ENCODE results near the gene SIGMAR1.

The SIGMAR1 gene
- total RNA-seq, result 29.4 to 31.9 reads per million in 2 donors

DNA sequence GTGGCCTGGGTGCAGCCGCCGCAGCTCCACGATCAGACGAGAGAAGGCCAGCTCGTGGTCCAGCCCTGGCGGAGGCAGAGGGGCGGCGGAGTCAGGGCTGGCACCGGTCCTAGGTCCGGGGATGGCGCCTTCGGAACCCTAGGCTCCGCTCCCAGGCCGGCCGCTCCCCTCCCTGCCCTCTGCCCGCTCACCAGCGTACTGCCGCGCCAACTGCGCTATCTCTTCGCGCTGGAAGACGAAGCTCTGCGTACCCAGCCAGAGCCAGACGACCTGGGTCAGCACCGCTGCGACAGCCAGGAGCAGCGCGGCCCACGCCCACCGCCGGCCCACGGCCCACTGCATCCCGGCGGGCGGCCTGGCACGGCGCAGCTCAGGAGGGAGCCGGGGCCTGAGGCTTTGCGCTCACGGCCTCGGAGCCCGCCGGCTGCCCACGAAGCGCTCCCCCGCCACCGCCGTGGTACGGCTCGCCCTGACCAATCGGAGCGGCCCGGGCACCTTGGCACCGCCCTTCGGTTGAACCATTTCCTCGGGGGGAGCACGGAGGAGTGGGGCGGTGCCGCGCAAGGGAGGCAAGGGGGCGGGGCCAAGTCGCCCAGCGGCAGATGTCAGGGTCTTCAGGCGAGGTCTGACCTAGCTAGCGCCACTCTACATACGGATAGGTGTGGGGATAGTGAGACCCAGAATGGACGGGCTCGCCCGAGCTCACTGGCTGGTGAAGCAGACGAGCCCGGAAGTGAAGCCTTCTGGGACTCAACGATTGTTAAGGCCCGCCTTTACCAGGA is at the start of gene SIGMAR1:
Gene SIGMAR1 (minus strand): TSS at position 432 of the 782 bp plus-strand sequence. CDS start 90 bp downstream, at position 342.
- DNase-seq, result peak; percentile 84

DNA sequence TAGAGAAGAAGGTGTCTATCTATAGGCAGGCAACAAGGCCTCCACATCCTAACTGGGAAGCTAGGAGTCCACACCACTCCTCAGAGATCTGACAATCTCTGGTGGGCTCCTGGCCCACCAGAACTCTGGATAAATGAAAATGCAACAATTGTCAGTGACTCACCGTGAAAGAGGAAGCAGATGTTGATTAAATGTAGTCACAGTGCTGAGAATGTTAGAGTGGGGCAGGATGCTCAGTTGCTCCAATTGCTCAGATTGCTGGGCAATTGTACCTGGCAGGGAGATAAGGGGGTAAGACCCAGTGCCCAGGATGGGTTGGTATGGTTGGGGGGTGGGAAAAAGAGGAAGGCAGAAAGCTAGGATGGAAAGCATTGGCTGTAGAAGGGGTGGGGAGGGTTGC is 49.1 kb upstream of the SIGMAR1 start:
- no peak for DNase-seq

DNA sequence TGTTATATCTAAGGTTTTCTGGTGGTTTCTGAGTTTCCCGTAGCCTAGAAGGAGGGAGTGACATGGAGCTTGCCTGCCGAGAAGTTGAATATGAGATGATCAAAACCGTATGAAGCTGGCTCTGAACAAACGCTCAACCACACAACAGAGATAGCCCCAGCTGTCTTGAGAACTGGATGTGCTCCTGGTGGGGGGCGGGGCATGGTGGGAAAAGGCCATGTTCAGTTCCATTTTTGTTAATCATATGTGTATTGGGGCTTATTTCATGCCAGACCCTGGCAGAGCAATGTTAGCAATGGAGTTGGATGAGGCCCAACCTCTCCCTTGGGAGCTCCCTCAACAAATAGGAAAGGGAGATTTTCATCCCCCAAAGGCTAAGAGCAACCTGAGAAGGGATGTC is 48.6 kb upstream of the SIGMAR1 start:
- no peak for DNase-seq

DNA sequence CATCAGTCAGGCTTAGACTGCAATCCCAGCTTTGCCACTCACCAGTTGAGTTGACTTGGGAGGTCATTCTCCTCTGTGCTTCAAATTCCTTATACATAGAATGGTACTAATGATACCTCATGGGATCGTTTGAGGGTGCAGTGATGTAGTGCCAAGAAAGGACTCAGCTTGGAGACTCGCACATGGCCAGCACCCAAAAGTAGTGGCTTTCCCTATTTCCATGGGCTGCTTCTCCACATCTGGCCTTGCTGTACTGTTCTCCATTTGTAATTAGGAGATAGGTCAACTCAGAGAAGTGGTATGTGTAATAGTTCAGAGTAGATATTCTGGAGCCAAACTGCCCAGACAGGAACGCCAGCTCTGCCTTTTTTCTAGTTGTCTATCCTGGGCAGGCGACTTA is 48.0 kb upstream of the SIGMAR1 start:
- no peak for DNase-seq

DNA sequence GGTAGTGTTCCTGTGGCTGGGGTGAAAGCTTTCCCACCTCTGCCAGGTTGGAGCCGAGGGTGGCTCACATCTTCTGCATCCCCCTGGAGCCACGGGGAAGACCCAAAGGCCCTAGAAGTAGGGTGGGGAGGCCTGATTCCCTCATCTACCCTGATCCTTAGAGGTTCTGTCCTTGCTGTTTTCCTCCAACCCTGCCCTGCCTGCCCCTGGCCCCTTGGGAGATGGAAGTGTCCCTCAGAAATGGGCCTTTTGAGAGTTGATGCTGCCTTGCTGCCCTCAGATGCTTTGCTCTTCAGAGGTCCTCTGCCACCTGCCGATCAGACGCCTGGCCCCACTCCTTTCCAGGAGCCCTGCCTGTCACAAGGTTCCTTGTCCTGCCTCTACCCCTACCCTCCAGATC is 47.2 kb upstream of the SIGMAR1 start:
- no peak for DNase-seq

DNA sequence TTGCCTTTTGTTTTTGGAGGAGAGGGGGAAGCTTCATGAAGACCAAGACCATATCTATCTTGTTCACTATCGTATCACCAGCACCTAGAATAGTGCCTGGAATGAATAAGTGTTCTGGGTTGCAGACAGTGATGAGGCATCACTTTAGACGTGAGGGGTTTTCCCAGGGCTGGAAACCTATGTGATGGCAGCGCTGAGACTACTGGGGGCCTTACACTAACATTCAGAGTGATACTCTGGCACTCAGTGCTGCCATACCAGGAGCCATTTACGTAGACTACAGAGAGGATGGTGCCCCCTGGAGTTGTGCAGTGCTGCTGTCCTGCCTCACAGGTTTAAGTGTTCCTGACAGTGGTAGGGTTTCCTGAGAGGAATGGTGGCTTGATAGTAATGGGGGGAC is 46.6 kb upstream of the SIGMAR1 start:
- no peak for DNase-seq

DNA sequence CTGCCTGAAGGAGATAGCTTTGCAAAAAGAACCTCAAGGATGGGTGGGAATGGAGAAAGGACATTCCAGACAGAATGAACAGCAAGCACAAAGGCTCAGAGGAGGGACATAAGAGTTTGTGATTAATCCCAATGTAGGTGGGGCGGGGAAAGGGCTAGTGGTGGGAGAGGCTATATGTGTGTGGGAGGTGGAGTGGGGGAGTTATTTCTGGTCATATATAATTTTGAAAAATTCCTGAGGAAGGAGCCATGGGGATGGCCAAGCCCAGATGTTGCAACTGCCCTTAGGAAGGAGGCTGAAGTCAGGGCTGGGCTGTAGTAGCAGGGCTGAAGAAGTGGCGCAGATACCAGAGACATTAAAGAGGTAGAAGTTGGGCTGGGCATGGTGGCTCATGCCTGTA is 38.3 kb upstream of the SIGMAR1 start:
- no peak for DNase-seq

DNA sequence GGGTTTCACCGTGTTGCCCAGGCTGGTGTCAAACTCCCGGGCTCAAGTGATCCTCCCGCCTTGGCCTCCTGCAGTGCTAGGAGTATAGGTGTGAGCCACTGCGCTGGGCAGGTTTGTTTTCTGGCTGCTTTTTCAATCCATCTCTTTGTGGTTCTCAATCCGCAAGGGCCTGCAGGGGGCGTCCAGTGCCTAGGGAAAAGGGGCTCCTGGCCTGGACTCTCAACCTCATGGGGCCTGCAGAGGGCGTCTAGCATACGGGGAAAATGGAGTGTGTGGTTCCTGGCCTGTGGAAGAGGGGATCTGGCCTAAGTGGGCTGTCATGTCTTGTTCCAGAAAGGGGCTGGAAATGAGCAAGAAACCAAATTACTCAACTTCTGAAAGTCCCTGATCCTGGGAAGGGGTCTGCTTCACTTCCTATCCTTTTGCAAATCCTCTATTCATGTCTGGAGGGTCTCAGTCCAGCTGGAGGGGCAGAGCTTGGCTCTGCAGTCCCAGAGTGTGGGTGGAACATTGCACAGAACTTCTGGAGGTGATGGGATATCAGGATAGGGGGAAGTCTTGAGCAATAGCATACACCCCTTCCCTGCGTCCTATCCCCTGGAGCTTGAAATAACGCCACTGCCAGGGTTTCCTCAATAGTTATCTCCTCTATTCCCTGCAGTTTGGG is 37.6 kb upstream of the SIGMAR1 start:
- DNase-seq, result no peak

DNA sequence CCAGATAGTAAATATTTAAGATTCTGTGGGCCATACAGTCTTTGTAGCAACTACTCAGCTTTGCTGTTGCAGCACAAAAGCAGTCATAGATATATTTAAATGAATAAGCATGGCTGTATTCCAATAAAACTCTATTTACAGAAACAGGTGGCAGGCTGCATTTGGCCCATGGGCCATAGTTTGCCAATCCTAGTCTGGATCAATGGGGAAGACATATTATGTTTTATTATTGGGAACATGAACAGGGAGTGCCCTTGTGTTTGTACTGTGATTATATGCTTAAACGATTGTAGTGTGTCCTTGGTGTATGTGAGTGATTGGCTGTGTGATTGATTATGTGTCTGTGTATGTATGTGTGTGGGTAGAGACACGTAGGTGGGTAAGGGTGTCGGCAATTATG is 36.9 kb upstream of the SIGMAR1 start:
- no peak for DNase-seq

DNA sequence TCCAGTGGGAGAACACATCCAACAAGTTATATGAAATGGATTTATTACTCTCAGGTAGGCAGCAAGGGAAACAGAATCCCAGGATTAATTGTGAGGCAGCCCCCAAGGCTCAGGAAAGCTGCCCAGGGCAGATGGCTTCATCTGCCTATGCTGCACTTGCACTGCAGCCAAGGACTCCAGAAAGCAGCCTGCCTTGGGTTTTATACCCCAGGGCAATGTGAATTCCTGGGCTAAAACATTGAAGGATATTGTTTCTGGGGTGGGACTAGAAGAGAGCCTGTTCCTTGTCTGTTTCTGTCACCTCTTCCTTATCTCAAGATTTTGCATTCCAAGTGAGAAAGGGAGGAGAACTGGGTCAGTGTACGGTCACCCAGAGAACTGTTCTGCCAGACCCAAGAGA is 33.7 kb upstream of the SIGMAR1 start:
- DNase-seq, result no peak

DNA sequence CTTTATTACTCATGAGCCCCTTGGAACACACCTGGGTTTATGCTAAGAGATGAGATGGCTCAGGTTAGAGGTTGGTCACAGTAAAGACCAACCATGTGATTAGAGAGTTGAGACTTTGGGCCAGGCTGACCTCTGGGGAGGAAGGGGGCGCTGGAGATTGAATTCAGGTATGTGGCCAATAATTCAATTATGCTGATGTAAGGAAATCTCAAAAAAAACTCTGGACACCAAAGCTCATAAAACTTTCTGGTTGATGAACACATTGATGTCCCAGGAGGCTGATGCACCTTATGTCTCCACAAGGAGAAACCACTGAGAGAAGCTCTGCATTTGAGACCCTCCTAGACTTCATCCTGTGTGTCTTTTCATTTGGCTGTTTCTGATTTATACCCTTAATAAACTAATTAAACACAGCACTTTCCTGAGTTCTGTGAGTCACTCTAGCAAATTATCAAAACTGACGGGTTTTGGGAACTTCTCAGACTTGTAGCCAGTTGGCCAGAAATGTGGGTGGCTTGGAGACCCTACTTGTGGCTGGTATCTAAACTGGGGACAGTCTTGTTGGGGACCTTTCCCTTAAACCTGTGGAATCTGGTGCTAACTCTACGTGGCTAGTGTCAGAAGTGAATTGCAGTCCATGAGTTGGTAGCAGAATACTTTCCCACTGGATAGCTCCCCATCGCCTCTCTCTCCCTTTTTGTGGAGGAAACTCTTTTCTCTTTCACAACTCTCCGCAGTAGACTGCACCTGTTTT is 32.4 kb upstream of the SIGMAR1 start:
- no peak for DNase-seq

DNA sequence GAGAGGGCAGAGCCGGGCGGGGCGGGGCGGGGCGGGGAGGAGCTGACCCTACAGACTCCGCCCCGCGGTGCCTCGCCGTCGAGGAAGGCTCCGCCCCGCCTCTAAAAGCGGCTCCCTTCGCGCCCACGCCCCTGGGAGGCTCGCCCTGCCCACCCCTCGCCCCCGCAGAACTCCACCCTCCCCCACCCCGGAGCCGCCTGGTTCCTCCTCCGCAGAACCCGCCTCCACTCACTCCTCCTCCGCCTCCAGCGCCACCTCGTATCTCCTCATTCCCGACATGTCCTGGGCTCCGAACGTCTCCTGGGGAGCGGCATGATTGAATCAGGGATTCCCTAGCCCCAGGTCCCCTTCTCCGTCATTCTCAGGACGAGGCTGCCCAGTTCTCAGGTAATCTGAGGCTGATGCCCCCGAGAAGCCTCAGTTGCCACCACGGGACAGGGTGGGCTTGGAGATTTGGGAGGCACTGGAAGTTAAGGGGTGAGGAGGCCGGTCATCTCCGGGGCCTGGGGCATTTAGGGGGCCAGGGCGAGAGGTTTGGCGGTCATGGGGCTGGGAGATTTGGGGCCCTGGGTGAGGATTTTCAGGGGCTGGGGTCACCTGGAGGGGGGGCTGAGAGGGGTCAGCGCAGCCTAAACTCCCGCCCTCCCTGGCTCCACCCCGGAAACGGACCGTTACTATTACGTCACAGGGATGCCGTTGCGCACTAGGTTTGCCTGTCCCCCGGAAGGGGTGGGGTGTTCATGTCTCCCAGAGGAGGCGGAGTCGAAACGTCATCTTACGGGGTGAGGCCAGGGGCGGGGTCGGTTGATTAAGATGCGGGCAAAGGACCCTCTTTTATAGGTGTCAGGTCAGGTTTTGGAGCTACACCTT is 28.0 kb upstream of the SIGMAR1 start:
- DNase-seq, result peak; percentile 80

DNA sequence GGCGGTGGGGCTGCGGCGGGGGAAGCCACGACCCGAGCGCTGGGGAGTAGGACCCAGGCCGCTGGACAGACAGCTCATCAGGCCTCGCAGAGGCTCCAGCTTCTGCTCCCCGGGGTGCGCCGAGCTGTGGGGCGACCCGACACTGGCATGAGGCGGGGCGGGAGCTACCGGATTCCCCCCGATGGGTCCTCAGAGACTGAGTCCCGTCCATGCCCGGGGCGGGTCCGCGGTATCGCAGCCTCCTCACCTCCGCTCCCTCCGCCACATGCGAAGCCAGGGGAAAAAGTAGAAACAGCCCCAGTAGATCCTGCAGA is 27.4 kb upstream of the SIGMAR1 start:
- DNase-seq, result no peak

DNA sequence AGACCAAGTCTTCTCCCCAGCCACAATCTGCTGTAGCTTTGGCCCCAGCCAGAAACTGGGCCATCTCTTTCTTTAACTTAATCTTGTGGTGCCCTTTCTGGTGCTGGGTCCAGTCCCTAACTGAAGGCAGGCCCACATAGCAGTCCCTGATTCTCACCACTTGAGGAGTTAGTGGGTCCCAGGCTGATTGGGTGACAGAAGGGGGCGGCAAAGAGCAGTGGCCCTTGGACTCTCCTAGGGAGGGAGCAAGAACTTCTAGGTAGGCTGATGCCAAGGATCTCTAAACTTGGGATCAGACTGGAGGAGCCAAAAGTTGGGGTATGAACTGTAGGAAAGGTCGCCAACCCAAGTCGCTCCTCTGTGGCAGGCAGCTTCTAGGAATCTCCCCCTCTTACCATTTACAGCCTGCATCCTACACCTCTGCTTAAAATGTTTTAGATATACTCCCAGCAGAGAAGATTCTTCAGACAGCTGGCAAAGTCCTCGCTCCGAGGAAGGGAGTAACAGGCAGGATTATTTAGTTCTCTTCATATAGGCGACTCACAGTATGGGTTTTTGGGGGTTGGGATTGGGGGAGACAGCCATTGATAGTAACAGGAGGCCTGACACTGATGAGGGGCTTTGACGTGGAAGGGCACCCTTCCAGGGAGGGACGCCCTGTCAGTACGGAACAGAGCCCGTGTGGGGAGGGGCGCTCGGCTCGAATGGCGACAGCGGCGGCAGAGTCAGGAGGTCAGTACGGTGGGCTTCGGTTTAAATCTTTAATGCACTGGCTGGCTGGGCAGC is 26.9 kb upstream of the SIGMAR1 start:
- DNase-seq, result no peak

DNA sequence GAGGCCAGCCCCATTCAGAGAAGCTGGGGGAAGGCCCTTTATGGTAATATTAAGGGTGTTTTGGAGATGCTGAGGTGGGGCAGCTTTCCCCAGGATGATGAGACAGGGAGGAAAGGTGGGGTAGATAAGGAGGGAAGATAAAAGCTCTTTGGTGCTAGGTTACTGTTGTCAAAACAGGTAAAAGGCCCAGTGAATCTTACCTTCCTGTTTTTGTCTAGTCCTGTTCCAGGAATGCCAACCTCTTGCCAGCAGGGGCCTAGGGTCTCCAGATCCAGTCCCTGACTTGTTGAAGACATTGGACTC is 25.7 kb upstream of the SIGMAR1 start:
- DNase-seq, result no peak

DNA sequence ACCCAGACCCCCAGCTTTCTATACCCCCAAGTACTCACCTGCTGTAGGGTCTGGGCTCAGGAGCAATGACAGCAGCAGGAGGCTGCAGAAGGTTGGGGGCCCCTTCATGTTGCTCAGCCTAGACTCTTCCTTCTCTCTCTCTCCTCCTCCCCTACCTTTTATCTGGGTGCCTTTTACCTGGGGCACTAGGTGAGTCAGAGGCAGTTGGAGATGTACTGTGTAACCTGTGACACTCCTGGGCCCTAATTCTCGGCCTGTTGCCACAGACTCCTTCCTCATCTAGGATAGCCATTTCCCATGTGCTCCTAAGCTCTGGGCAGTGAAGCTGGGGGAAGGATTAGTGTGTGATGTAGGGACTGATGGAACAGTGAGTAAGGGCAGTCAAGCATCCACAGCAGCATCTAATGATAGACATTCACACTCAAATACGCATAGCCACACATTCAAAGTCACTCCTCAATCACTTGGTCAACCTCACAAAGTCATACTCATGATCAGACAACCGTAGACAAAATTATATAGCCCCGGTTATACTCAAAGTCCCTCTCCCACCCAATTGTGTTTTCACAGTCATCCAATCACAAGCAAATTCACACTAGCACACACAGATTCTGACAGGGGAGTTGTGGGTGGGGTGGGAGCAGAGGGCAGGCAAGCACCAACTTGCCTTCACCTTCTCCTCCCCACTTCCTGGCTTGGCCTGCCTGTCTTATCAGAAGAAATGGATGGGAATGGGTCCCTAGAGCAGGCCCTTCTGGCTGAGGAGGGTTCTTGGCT is 25.1 kb upstream of the SIGMAR1 start, which contains the start of gene CCL27:
Gene CCL27 (minus strand): TSS at position 132 of the 777 bp plus-strand sequence. CDS start 24 bp downstream, at position 108.
- DNase-seq, result no peak

DNA sequence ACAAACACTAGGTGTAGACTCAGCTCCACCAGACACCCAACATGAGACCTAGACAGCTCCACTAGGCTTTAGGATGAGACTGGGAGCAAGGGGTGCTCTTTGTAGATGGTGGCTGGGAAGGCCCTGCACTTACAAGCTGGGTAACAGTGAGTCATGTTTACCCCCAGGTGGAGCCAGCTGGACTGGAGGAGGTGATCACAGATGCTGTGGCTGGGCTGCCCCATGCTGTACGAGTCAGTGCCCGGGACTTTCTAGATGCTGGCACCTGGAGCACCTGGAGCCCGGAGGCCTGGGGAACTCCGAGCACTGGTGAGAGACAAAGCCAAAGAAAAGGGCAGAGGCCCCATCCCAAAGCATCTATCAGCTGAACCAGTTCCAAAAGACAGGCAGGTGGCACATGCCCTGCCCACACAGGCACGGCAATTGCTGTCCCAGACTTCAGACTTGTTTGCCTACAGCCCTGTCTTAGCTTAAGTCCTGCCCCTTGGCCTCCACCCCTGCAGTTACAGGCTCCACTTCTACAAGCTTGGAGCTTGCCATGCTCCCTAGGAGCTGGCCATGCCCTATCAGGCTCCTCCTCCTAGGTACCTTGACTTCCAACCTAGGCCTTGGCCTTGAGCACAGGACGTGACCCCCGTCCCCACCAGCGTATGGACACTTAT is 22.1 kb upstream of the SIGMAR1 start:
- DNase-seq, result no peak

DNA sequence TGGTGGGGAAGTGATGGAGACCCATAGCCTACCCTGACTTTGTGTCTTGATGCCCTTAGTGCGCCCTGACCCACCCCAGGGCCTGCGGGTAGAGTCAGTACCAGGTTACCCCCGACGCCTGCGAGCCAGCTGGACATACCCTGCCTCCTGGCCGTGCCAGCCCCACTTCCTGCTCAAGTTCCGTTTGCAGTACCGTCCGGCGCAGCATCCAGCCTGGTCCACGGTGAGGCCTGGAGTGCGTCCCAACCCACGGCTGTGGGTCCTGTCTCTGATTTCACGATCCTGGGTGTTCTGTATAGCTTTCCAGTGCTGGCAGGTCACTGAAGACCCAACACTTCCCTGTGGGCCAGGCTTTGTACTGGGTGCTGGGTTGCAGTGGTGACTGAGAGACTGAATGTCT is 20.9 kb upstream of the SIGMAR1 start:
- DNase-seq, result no peak

DNA sequence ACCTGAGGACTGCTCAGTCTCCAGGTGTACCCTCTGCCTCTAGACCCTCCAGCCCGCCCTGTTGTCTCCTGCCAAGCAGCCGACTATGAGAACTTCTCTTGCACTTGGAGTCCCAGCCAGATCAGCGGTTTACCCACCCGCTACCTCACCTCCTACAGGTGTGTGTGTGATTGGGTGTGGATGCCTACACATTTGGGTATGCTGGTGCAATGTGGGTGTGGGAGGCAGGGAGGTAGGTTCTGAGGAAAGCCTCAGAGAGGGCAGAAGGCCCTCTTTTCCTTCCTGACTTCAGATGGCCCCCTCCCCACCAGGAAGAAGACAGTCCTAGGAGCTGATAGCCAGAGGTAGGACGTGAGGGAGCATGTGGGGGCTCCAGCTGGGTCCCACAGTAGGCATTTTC is 19.4 kb upstream of the SIGMAR1 start:
- DNase-seq, result no peak

DNA sequence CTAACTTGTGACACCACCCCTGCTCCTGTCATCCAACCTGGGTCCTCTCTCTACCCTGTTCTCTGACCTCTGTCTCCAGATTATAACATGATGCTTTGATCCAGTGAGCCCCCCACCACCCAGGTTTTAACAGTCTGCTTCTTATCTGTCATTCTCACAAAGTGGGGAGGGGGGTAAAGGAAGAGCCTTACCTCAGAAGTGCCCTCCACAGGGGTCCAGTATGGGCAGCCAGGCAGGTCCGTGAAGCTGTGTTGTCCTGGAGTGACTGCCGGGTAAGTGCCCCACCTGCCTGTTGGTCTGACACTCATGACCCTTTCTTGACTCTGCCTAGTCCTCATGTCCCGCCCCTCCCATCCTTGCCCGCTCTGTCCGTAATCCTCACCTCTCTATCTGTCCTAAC is 17.8 kb upstream of the SIGMAR1 start:
- no peak for DNase-seq

Measured in activated gamma-delta T cell (primary cell).